WTC11 (cell line): ENCODE data around the gene PAFAH1B2.

ENCODE experiments used
- ATF1 ChIP-seq: sonication (generic); formaldehyde crosslinking; IDR thresholded peaks from 2 replicates; pipeline ENCODE4 v1.8.1; 2023; ENCODE audit warnings: mild to moderate bottlenecking, moderate library complexity, missing genetic modification reagents
- ATF3 ChIP-seq: sonication (generic); formaldehyde crosslinking; conservative IDR thresholded peaks from 2 replicates; pipeline ENCODE4 v1.8.1; 2022; ENCODE audit warnings: mild to moderate bottlenecking, missing genetic modification reagents
- CTCF ChIP-seq: fragments of 200-600 bp; IDR thresholded peaks from 2 replicates; pipeline ENCODE4 v1.8.0; 2022; ENCODE audit warnings: antibody characterized with exemption
- E2F4 ChIP-seq: sonication (generic); formaldehyde crosslinking; IDR thresholded peaks from 2 replicates; pipeline ENCODE4 v1.8.1; 2022; ENCODE audit warnings: low read depth, mild to moderate bottlenecking, moderate library complexity, missing genetic modification reagents, borderline replicate concordance
- ETV6 ChIP-seq: sonication (generic); formaldehyde crosslinking; IDR thresholded peaks from 2 replicates; pipeline ENCODE4 v1.8.1; 2022; ENCODE audit warnings: mild to moderate bottlenecking, missing genetic modification reagents
- FOXJ3 ChIP-seq: sonication (generic); formaldehyde crosslinking; IDR thresholded peaks from 2 replicates; pipeline ENCODE4 v1.9.0; 2021; ENCODE audit warnings: missing genetic modification reagents, mild to moderate bottlenecking, borderline replicate concordance
- HMGA2 ChIP-seq: fragments of 250-450 bp; sonication (Bioruptor Pico); IDR thresholded peaks from 2 replicates; pipeline ENCODE4 v1.4.0; 2021; ENCODE audit warnings: mild to moderate bottlenecking, moderate library complexity
- MAX ChIP-seq: sonication (generic); formaldehyde crosslinking; IDR thresholded peaks from 2 replicates; pipeline ENCODE4 v1.8.0; 2022; ENCODE audit warnings: mild to moderate bottlenecking, missing genetic modification reagents
- NFYB ChIP-seq: sonication (generic); formaldehyde crosslinking; conservative IDR thresholded peaks from 2 replicates; pipeline ENCODE4 v1.8.0; 2022; ENCODE audit warnings: low read depth, missing genetic modification reagents
- NR3C1 ChIP-seq: sonication (generic); formaldehyde crosslinking; conservative IDR thresholded peaks from 2 replicates; pipeline ENCODE4 v1.8.1; 2023; ENCODE audit warnings: low read depth, mild to moderate bottlenecking, missing genetic modification reagents
- RELA ChIP-seq: sonication (generic); formaldehyde crosslinking; IDR thresholded peaks from 2 replicates; pipeline ENCODE4 v1.8.1; 2022; ENCODE audit warnings: missing genetic modification reagents, mild to moderate bottlenecking, borderline replicate concordance
- ZNF121 ChIP-seq: sonication (generic); formaldehyde crosslinking; IDR thresholded peaks from 2 replicates; pipeline ENCODE4 v1.8.0; 2023; ENCODE audit warnings: missing genetic modification reagents

- TF ChIP-seq FOXJ3 (CRISPR knock-in tag) (no peak), E2F4 (CRISPR knock-in tag) (no peak), CTCF (no peak), ETV6 (CRISPR knock-in tag) (no peak), NFYB (CRISPR knock-in tag) (no peak), MAX (CRISPR knock-in tag) (no peak), HMGA2 (CRISPR knock-in tag) (no peak), ATF3 (no peak), NR3C1 (CRISPR knock-in tag) (no peak), ZNF121 (CRISPR knock-in tag) (no peak), ATF1 (no peak), RELA (no peak)
These were observed 648 bp downstream of the PAFAH1B2 start for GRCh38 chr11:117144477-117145392.
